Testis (tissue), 3 donors: Measurements from ENCODE around the gene E2F2. TPM values are rescaled to one million over a fixed set of nuclear protein-coding genes. Genes with fewer than 3 reads are reported as not detected.

Experiments used
- DNase-seq: peaks from one replicate; pipeline ENCODE4 v3.0.0-alpha.2; 2019
- H3K27ac ChIP-seq, 2 donors: fragments of 200-600 bp; sonication (generic); one replicate each; pipeline ENCODE4 v1.5.1; 2019
- H3K27me3 ChIP-seq: fragments of 200-600 bp; sonication (generic); one replicate; pipeline ENCODE4 v1.5.1; 2019
- H3K36me3 ChIP-seq: fragments of 200-600 bp; sonication (generic); one replicate; pipeline ENCODE4 v1.5.1; 2017; ENCODE audit warnings: low read depth; ENCODE audit errors: missing control alignments
- H3K4me1 ChIP-seq: fragments of 200-600 bp; sonication (generic); one replicate; pipeline ENCODE4 v1.5.1; 2019
- H3K4me3 ChIP-seq, 2 donors: fragments of 200-600 bp; sonication (generic); one replicate each; pipeline ENCODE4 v1.5.1; 2017 to 2019
- H3K9me3 ChIP-seq: fragments of 200-600 bp; sonication (generic); one replicate; pipeline ENCODE4 v1.5.1; 2017
- POLR2A ChIP-seq: fragments of 450-650 bp; IDR thresholded peaks from one replicate; pipeline ENCODE4 v1.6.1; 2017; ENCODE audit warnings: antibody characterized with exemption, mild to moderate bottlenecking, moderate library complexity
- WGBS, 2 donors: methylation state at CpG; one replicate each; pipeline ENCODE4 v1.1.5; 2018; 5-methylcytosine and 5-hydroxymethylcytosine counted together
- intact Hi-C: fragments of 100-400 bp; cut with DNase I; formaldehyde crosslinking; loops from one replicate; pipeline ENCODE4 v1.15.1; 2023; ENCODE audit warnings: low total_unique reads
- polyA plus RNA-seq: library from polyadenylated mRNA; stranded (reverse); fragments of 350-450 nt; fragmentation: Illumina TruSeq; extraction: RNeasy Lipid Tissue Mini Kit (QIAGEN cat#74804); gene quantifications from one replicate; pipeline ENCODE4 v1.2.3, GENCODE V29; 2014; ENCODE audit warnings: low read depth, low replicate concordance; ENCODE audit not compliant: insufficient read depth
- total RNA-seq, 2 donors: library from RNA; depleted of rRNA; stranded (reverse); fragments of >200 nt; gene quantifications; one replicate each; pipeline ENCODE4 v1.2.3, GENCODE V29; 2016
- TF ChIP-seq, protein P1 (sequence below), 3 experiments: fragments of 450-650 bp in 2 of 3; fragments of 200-600 bp in 1 of 3; sonication (generic) in 1 of 3; IDR thresholded peaks; one replicate each; pipeline ENCODE4 v1.5.1; 2016 to 2019; ENCODE audit warnings: antibody characterized with exemption in 3 of 3, mild to moderate bottlenecking in 2 of 3, moderate library complexity in 1 of 3

The E2F2 gene
- total and polyA plus RNA-seq, 3 donors from 2014 or later, result 4.2 to 6.6 (median 4.8) TPM

GRCh38 chr1:23530087-23530746, 816 bp downstream of the E2F2 start:
- Histone ChIP-seq H3K4me3 (peak overlapping the region; percentile 49 to 59), H3K27ac (no peak overlapping the region), H3K4me1 (peaks cover 38% of the 10 kb centered on the region), H3K9me3 (no peaks in the 10 kb centered on the region), H3K27me3 (no peaks in the 10 kb centered on the region), H3K36me3 (no peaks in the 10 kb centered on the region)
- TF ChIP-seq, protein P1, sequence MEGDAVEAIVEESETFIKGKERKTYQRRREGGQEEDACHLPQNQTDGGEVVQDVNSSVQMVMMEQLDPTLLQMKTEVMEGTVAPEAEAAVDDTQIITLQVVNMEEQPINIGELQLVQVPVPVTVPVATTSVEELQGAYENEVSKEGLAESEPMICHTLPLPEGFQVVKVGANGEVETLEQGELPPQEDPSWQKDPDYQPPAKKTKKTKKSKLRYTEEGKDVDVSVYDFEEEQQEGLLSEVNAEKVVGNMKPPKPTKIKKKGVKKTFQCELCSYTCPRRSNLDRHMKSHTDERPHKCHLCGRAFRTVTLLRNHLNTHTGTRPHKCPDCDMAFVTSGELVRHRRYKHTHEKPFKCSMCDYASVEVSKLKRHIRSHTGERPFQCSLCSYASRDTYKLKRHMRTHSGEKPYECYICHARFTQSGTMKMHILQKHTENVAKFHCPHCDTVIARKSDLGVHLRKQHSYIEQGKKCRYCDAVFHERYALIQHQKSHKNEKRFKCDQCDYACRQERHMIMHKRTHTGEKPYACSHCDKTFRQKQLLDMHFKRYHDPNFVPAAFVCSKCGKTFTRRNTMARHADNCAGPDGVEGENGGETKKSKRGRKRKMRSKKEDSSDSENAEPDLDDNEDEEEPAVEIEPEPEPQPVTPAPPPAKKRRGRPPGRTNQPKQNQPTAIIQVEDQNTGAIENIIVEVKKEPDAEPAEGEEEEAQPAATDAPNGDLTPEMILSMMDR (IDR thresholded peaks at IDR 0.05), result no peak
- TF ChIP-seq POLR2A, result no peak
- WGBS, 2 donors, result 0 to 4% methylated on average over 4 to 19 of the region's 22 CpGs
- no peak for DNase-seq
- intact Hi-C loops, result no loop called here

DNA sequence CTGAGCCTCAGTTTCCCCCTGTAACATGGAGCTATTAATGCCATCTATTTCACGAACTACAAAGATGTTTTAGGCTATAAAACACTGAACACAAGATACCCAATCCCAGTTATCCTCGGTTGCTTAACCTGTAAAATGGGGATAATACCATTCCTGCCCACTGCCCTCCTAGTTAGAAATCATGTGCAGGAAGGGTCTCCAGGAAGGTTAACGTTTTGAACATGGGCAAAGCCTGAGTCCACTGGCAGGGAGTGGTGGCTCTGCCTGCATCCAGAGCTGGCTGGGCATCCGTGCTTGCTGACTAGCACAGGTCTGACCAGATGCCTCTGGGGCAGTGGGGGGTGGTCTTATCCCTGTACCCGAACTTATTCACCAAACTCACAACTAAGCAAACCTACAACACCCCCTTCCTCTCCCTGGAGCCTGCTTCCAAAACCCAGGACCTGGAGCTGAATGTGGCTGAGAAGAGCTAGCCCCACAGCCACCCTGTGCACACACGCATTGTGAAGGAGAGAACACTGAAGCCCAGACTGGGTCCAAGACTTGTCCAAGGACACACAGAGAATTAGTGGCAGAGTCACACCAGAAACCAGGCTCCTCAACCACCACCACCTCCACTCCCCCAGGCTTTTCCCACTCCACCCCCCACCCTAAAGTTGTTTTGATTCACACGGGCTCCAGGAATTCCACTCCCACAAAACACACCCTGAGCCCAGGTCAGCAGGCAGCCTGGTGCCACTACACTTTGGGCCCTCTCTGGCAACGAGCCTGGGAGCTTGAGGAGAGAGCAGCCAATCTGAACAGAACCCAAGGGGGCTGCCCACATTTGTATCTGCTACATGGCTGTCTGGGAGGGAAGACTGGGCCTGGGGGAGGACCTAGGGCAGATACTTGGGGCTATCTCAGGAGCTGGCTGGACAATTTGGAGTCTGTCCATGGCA, 1.6 kb downstream of the E2F2 start:
- WGBS, 2 donors, result 51 to 67% methylated on average over 7 to 8 of the region's 8 CpGs
- H3K4me3 ChIP-seq, result no peak overlapping the region
- peak; percentile 88 for DNase-seq
- no peaks in the 10 kb centered on the region for H3K27me3 ChIP-seq
- H3K27ac ChIP-seq, result no peak overlapping the region
- H3K36me3 ChIP-seq, result no peaks in the 10 kb centered on the region
- peaks cover 38% of the 10 kb centered on the region for H3K4me1 ChIP-seq
- no peaks in the 10 kb centered on the region for H3K9me3 ChIP-seq
- TF ChIP-seq, protein P1 (IDR thresholded peaks at IDR 0.05), result no peak
- no peak for TF ChIP-seq POLR2A
- intact Hi-C loops, result no loop called here

- peak; percentile 83 for DNase-seq
- Histone ChIP-seq H3K4me3 (no peak overlapping the region), H3K27ac (no peak overlapping the region), H3K36me3 (no peaks in the 10 kb centered on the region), H3K9me3 (no peaks in the 10 kb centered on the region), H3K27me3 (no peaks in the 10 kb centered on the region), H3K4me1 (peaks cover 38% of the 10 kb centered on the region)
- TF ChIP-seq, protein P1 (IDR thresholded peaks at IDR 0.05), result no peak
- no peak for TF ChIP-seq POLR2A
- intact Hi-C loops, result no loop called here
- 37 to 41% methylated on average over 3 to 9 of the region's 9 CpGs for WGBS, 2 donors
These were observed 2.6 kb downstream of the E2F2 start for GRCh38 chr1:23528250-23528978.

DNA sequence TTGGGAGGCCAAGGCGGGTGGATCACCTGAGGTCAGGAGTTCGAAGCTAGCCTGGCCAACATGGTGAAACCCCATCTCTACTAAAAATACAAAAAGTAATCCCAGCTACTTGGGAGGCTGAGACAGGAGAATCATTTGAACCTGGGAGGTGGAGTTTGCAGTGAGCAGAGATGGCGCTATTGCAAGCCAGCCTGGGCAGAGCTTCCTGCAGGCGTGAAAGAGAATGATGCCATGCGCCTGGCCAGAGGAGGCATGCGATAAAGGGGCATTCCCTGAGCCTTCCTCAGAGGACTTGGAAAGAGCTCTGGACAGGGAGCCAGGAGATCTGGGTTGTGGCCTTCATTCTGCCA, 3.2 kb downstream of the E2F2 start:
- Histone ChIP-seq H3K9me3 (no peaks in the 10 kb centered on the region), H3K27ac (no peak overlapping the region), H3K27me3 (no peaks in the 10 kb centered on the region), H3K4me1 (peaks cover 38% of the 10 kb centered on the region), H3K4me3 (no peak overlapping the region), H3K36me3 (no peaks in the 10 kb centered on the region)
- intact Hi-C loops, result no loop called here
- TF ChIP-seq, protein P1 (IDR thresholded peaks at IDR 0.05), result no peak
- TF ChIP-seq POLR2A, result no peak
- 65 to 90% methylated on average over 6 of the region's 6 CpGs for WGBS, 2 donors
- no peak for DNase-seq
